ENCODE results near the gene MCM6.

MCM6 gene

DNA sequence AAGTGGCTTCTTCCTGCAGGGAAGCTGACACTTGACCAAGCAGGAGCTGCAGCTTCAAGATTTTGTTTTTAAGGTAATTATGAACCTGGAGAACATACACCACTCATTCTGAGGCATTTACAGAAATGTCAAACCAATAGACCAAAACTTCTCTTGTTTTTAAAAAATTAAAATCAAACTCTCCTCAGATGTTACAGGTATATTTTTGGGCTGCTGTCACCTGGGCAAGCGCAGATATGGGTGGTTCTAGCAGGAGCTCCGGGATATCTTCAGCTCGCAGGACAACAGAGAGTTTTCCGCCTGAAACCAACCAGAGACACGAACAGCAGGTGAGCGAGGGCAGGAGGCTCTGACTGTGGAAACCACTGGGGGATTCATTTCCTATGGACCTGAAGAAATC lies 43.4 kb downstream of the MCM6 start:
- TF ChIP-seq, protein P1, sequence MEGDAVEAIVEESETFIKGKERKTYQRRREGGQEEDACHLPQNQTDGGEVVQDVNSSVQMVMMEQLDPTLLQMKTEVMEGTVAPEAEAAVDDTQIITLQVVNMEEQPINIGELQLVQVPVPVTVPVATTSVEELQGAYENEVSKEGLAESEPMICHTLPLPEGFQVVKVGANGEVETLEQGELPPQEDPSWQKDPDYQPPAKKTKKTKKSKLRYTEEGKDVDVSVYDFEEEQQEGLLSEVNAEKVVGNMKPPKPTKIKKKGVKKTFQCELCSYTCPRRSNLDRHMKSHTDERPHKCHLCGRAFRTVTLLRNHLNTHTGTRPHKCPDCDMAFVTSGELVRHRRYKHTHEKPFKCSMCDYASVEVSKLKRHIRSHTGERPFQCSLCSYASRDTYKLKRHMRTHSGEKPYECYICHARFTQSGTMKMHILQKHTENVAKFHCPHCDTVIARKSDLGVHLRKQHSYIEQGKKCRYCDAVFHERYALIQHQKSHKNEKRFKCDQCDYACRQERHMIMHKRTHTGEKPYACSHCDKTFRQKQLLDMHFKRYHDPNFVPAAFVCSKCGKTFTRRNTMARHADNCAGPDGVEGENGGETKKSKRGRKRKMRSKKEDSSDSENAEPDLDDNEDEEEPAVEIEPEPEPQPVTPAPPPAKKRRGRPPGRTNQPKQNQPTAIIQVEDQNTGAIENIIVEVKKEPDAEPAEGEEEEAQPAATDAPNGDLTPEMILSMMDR (IDR thresholded peaks at IDR 0.05; ENCODE audit: borderline replicate concordance, insufficient read depth, low read depth, low read length) = no peak
- no peak overlapping the region for H3K4me3 ChIP-seq (ENCODE audit: low read depth, low read length)

DNA sequence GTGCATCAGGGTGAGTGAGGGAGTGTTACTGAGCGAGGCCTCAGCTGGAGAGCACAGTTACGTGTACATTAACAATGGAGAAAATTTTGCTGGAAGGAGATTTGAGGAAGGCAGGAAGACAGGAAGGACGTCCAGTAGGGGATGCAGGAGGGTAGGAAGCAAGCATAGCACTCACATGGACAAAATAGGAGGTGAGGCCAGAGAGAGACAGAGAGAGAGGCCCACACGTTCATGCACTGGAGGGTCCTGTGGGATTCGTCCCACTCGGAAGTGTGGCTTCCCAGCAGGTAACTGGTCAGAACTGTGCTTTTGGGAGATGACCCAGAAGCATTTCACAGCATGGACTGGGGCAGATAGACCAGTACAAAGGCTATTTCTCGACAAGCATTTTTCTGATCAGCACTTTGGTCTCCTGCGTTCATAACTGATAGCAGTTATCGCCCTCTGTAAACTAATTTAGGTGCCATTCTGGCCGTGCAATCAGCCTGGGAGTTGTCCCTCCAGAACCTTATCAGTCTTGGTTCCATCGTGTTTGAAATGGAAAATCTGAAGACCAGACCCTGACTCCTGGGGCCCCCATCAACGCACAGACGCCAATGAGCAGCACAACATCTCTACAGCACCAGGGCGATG lies 44.9 kb downstream of the MCM6 start:
- TF ChIP-seq, protein P1 (IDR thresholded peaks at IDR 0.05; ENCODE audit: borderline replicate concordance, insufficient read depth, low read depth, low read length) = no peak
- H3K4me3 ChIP-seq (ENCODE audit: low read depth, low read length) = no peak overlapping the region

DNA sequence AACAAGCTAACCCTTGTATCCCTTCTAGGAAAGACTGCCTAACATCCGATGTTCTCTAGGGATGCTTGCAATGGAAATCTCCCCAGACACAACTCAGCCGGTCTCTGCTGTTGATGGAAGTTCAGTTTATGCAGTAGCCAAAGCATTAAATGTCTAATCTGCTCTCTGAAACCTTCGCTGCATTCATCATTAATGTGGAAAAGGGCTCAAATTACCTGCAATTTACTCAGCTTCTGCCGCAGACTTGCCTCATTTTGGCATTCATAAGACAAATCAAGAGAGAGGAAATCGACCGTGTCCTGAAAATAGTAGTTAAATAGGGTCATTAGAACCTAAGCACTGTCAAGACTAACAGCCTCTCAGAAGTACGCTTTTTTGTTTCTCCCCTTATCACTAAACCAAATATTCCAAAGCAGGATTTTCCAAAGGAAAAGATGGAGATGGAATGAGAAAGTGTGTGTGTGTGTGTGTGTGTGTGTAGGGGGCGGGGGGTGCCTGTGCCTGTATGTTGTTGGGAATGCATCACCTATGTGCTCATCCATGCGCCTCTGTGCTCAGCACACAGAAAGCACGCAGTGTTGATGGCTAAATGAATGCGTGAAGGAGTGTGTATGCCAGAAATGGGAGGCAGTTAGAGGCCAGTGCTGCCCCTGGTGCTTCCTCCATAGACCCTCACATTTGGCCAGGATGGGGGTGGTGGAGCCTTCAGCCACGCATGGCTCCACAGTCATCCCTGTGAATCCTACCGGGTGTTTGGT lies 46.7 kb downstream of the MCM6 start:
- no peak overlapping the region for H3K4me3 ChIP-seq (ENCODE audit: low read depth, low read length)
- TF ChIP-seq, protein P1 (IDR thresholded peaks at IDR 0.05; ENCODE audit: borderline replicate concordance, insufficient read depth, low read depth, low read length) = no peak

DNA sequence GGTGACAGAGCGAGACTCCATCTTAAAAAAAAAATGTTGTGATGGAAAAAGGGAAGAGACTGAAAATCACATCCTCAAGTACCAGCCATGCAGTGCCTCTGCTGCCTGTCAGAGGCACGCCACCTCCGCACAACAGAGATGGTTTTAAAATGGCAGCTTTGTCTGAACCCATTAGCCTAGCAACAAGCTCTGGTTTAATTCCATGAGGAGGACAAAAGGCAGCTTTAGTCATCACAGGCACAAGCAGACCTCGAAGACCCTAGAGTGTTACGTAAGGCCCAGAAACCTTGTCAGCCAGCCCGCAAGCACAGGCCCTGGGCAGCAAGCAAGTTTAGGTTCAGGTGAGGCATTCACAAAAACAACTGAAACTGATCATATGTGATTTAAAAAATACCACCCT lies 49.7 kb downstream of the MCM6 start:
- TF ChIP-seq, protein P1 (IDR thresholded peaks at IDR 0.05; ENCODE audit: borderline replicate concordance, insufficient read depth, low read depth, low read length) = no peak
- H3K4me3 ChIP-seq (ENCODE audit: low read depth, low read length) = no peak overlapping the region

DNA sequence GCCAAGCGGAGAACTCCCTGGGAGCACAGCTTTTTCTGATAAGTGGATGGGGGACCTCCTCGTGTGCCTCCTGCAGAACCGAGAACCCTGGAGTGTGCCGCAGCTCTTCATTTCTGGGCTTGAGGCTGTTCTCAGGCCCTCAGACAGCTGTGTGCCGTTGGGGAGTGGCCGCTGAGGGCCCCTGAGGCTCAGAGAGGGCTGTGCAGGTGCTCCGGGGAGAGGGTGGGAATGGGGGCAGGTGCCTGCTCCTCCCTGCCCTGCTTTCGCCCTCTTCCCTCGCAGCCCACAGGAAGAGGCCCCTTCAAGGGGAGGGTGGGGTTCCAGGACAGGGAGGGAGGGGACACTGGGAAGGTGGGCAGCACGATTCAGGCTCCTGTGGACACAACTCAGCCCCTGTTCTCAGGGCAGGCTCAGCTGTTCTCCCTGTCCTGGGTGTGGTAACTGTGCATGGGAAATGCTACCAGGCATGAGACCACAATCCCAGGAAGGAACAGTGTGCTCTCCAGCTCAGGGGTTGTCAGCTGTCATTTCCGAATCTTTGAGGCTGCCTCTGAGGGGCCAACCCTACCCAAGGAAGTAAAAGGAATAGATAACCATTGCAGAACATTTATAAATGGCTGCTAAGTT lies 50.6 kb downstream of the MCM6 start:
- TF ChIP-seq, protein P1 (IDR thresholded peaks at IDR 0.05; ENCODE audit: borderline replicate concordance, insufficient read depth, low read depth, low read length) = no peak
- H3K4me3 ChIP-seq (ENCODE audit: low read depth, low read length) = no peak overlapping the region

DNA sequence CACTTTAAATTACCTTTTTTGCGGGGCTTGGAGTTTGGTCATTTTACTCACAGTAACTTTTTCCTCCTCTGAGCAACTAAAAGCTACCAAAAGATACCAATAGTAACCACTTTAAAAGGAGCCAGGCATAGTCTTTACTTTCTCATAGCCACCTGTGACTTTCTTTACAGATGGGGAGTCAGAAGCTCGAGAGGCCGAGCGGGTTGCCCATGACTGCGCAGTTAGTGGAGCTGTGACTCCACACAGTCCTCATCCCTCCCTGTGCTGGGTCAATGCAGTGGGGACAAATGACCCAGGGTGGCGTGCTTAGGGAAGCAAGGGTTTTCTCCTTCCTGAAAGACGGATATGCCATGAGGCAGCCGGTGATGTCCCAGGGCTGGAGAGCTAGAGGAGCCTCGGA lies 51.1 kb downstream of the MCM6 start:
- H3K4me3 ChIP-seq (ENCODE audit: low read depth, low read length) = no peak overlapping the region
- TF ChIP-seq, protein P1 (IDR thresholded peaks at IDR 0.05; ENCODE audit: borderline replicate concordance, insufficient read depth, low read depth, low read length) = no peak

All from GM12875 (cell line).